M059J (cell line): ENCODE measurements around the gene ZNF184. TPM values are rescaled to one million over a fixed set of nuclear protein-coding genes. Genes with fewer than 3 reads are reported as not detected.
A peak's percentile ranks its signal among the peaks of the same experiment; 100 is the strongest.
"Not testable (repeated sequence)": the region's sequence is repeated elsewhere in the genome, so short reads cannot be mapped to it uniquely, and the experiment has no call there.

Experiments
- DNase-seq: peaks from one replicate; pipeline ENCODE4 v3.0.0-alpha.2; 2012; ENCODE audit warnings: low read depth
- total RNA-seq: library from RNA; depleted of rRNA; stranded (reverse); fragments of >200 nt; shearing (Covaris generic); gene quantifications from 2 replicates; pipeline ENCODE4 v1.2.3, GENCODE V29; 2014; rRNA removed

The ZNF184 gene
- total RNA-seq, 1 experiment from 2014 or later: 15.9 TPM

GRCh38 chr6:27424851-27425250 lies 48.1 kb downstream of the ZNF184 start:
- DNase-seq: not testable (repeated sequence)

GRCh38 chr6:27422651-27423332 lies 50.1 kb downstream of the ZNF184 start:
- no peak for DNase-seq

- no peak for DNase-seq
These were observed 53.5 kb downstream of the ZNF184 start for GRCh38 chr6:27419363-27419762.

DNA sequence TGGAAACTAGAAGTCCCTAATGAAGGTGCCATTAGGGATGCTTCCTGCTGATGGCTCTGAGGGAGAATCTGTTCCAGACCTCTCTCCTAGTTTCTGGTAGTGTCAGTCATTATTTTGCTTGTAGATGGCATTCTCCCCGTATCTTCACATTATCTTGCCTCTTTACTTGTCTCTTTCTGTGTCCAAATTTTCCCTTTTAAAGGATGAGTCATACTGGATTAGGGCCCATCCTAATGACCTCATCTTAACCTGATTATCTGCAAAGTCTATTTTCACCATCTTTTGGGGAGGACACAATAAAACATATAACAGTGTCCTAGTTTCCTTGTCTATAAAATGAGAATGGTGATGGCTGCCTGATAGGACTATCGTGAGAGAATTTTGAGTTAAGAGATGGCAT lies 57.0 kb downstream of the ZNF184 start:
- DNase-seq: peak; percentile 7

DNA sequence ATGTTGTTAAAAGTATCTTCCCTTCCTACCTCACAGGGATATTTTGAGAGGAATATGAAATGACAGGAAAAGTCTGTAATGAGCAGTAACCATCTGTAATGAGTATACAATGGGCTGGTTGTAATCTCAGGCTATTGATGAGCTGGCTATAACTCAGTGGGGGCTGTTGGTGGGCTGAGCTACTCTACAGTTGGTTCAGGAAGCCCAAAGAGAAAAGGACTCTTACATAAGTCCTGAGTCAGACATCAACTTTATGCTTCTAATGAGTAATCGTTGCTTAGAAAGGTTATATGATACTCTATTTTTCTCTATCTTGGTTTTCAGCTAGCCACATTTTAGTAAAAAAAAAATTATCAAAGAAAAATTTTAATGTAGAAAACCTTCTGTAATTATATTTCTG lies 57.9 kb downstream of the ZNF184 start:
- DNase-seq: no peak

GRCh38 chr6:27414300-27414699 lies 58.6 kb downstream of the ZNF184 start:
- no peak for DNase-seq

DNA sequence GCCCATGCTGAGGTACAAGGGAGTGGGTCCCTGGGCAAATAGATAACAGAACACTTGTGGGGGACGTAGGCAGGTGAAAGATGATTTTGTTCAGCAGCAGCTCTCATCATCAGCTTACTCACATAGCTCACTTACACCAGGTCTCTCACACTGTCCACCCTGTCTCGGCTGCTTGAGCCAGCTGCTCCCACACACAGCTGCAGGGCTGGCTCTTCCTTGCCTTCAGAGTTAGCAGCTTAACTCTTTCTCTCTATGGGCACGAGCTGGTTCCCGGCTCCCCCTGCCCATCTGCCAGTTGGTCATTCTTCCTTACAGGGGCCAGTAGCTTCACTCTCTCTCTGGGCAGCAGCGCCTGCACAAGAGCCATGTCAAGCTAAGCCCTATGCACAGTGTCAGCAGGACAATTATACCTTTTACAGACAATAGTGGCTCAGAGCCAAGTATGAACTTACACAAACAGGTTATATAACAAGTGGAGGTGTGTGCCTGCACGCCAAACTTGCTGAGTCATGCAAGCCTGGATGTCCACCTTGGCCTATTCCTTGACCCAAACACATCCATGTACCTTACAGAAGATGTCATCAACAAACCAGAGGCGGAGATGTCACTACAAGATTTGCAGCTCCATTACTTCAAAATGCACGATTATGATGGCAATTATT lies 65.6 kb downstream of the ZNF184 start:
- DNase-seq: no peak

DNA sequence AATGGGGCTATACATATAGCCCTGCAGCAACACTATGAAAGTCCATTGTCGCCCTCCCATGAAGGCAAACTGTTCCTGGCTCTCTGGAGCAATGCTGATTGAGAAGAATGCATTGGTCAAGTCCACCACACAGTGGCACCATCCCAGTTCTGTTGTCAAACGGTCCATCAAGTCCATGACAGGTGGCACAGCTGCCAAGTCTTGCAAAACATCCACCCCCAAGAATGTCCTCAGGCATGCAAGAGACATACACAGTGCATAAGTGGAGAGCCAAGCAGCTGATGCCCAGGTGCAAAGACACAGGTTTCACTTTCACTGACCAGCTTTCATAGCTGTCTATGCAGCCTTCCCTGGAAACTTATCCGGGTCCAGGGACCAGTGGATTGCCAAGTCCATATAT lies 66.8 kb downstream of the ZNF184 start:
- DNase-seq: peak; percentile 22

GRCh38 chr6:27400877-27401642 lies 71.8 kb downstream of the ZNF184 start:
- no peak for DNase-seq

Other genes starting within 250 kb of the ZNF184 start
- 2.9 and 5.4 TPM in 2 replicates for gene PRSS16, start 225.4 kb downstream of the ZNF184 start, total RNA-seq
- not detected in 2 replicates for gene POM121L2, start 160.8 kb downstream of the ZNF184 start, total RNA-seq
- 5.2 and 6.6 TPM in 2 replicates for gene ZNF391, start 84.3 kb downstream of the ZNF184 start, total RNA-seq